Neural cell (in vitro differentiated cells): ENCODE results near the gene SLMAP.

Experiments used
- CTCF ChIP-seq: fragments of 450-650 bp; IDR thresholded peaks from 2 replicates; pipeline ENCODE4 v1.5.1; 2014; ENCODE audit warnings: antibody characterized with exemption, mild to moderate bottlenecking, moderate library complexity; ENCODE audit not compliant: poor library complexity, severe bottlenecking
- MXI1 ChIP-seq: fragments of 450-650 bp; conservative IDR thresholded peaks from 2 replicates; pipeline ENCODE4 v1.6.1; 2014; ENCODE audit warnings: antibody characterized with exemption, mild to moderate bottlenecking; ENCODE audit not compliant: poor library complexity, severe bottlenecking

DNA sequence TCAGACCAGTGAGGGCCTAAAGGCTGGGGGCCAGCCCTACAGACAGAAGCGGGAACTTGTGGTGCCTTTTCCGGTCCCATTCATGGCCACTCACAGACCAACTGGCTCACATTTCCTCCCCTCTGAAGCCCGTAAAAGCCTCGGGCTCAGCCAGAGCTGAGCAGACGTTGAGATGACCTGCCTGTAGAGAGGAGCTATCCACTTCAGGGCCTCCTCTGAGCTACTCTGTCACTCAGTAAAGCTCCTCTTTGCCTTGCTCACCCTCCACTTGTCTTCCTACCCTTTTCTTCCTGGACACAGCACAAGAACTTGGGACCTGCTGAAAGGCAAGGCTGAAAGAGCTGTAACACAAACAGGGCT lies 53.5 kb downstream of the SLMAP start:
- TF ChIP-seq CTCF (no peak), MXI1 (no peak)
